22Rv1 (cell line): ENCODE data around the gene EPB41.

Experiments
- ZFX ChIP-seq: fragments of 450-650 bp; IDR thresholded peaks from 2 replicates; pipeline ENCODE4 v1.6.1; 2017; ENCODE audit warnings: antibody characterized with exemption, borderline replicate concordance
- TF ChIP-seq, protein P1 (sequence below): fragments of 450-650 bp; IDR thresholded peaks from 2 replicates; pipeline ENCODE4 v1.5.1; 2017; ENCODE audit warnings: mild to moderate bottlenecking

DNA sequence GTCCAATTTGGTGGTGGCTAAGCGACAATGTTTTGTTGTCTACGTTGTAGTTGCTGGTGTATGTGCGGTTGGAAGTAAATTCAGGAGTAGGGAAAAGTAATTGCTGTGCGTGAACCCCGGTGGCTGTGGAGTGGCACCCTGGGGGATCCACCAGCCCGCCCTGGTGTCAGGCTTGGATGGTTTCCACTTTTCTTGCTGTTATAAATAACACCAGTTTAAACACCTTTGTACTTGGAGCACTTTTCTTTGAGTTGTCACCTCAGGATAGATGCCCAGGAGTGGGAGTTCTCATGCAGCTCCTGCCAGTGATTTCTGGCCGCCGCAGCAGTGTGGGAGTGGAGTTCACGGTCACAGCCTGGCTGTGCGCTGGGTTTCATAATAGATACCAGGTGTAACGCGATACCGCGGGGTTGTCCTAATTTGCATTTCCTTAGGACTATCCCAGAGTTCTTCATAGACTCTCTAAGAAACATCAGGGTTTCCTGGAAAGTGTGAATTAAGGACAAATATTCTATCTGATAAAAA, 222.1 kb downstream of the EPB41 start:
- TF ChIP-seq, protein P1, sequence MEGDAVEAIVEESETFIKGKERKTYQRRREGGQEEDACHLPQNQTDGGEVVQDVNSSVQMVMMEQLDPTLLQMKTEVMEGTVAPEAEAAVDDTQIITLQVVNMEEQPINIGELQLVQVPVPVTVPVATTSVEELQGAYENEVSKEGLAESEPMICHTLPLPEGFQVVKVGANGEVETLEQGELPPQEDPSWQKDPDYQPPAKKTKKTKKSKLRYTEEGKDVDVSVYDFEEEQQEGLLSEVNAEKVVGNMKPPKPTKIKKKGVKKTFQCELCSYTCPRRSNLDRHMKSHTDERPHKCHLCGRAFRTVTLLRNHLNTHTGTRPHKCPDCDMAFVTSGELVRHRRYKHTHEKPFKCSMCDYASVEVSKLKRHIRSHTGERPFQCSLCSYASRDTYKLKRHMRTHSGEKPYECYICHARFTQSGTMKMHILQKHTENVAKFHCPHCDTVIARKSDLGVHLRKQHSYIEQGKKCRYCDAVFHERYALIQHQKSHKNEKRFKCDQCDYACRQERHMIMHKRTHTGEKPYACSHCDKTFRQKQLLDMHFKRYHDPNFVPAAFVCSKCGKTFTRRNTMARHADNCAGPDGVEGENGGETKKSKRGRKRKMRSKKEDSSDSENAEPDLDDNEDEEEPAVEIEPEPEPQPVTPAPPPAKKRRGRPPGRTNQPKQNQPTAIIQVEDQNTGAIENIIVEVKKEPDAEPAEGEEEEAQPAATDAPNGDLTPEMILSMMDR, result no peak
- no peak for TF ChIP-seq ZFX
